GM21423 (cell line): ENCODE data around the gene LRRFIP1.
"Not testable (repeated sequence)": the region's sequence is repeated elsewhere in the genome, so short reads cannot be mapped to it uniquely, and the experiment has no call there.

Source experiments
- ATAC-seq: cut with Tn5 transposase; IDR thresholded peaks from one replicate; pipeline ENCODE4 v1.9.1; 2021; ENCODE audit warnings: mild to moderate bottlenecking, moderate library complexity; ENCODE audit not compliant: unreplicated experiment

Gene LRRFIP1

DNA sequence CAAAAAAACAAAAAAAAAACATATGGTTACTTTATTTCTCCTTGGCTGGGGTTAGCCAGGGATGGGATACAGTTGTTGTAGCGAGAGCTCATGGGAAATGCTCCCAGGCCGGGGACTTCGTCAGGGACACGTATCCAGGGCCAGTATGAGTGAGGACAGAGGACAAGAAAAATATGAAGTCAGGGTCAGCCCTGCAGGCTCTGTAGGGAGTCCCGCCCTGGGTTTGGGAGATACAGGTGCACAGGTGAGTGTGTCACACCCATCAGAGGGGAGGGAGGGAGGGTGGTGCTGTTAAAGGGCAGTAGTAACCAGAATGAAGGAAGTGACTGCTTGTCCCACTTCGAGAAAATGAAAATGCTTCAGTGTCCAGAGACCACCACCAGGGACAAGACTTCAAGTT lies 115.6 kb downstream of the LRRFIP1 start:
- no peak for ATAC-seq

DNA sequence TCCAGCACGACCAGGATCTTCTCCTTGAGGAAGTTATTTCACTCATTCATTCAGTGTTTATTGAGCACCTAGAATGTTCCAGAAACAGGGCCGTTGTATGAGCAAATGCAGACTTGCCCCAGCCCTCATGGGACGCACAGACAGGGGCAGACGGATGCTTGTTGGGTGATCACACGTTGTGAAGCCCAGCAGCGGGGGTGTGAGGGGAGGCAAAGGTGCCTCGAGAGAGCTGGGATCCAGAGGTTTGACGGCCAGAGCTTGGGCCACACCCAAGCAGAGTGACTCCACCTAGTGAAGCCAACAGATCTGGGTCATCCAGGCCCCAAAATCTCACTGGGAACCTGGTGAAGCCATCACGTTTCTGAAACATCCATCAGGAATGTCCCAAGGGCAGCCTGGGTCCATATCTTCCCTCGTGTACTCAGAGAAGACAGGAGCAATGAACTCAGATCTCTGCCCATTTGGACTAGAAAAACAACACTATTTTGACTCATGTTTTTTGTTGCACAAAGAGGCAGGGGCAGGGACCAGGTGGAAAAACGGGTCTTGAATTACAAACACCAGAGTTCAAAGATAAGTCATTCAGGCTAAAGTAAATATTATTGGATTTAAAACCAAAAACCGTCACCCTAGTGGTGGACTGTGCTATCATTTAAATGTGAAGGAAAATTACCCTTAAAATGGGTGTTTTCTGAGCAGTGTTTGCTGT lies 116.3 kb downstream of the LRRFIP1 start:
- no peak for ATAC-seq

DNA sequence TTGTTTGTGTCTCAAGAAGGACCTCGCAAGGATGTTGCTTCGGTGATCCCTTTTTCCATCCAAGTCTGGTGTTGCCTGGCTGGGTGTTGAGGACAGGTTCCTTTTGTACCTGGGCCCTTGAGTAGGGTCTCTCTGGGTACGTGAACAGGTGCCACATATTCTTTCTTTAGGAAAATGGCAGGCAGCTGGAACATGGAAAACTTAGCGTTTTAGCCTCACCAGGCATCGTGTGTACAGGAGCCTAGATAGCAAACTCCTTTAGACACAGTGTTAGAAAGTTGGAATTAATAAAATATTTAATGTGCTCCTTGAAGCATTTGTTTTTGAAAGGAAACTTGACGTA lies 116.9 kb downstream of the LRRFIP1 start:
- ATAC-seq: no peak

DNA sequence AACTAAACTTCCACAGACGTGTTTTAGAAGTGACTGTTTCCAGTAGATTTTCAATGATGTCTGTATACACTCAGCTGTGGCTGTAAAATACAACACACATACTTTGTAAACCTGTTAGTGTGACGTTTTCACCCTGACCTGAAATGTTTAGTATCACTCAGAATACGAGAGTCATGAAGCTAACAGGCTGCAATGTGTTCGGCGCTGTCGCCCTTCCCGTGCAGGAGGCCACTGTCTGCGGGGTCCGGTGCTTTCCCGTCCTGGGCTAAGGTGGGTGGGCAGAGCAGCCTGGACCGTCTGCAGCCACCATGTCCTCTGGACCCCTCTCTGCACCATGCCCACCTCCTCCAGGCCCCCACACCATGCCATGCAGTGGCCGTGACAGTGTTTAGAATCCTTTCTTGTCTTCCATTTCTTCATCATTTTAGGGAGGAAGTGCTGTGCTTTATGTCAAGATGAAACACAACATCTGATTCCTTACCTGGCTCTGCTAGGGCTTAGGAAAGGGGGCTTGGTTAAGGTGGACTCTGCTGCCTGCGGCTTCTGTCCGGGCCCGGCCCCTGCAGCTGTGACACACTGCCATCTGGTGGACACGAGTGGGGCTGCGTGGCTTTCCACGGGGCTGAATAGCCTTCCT lies 117.3 kb downstream of the LRRFIP1 start:
- ATAC-seq: peak; percentile 53

DNA sequence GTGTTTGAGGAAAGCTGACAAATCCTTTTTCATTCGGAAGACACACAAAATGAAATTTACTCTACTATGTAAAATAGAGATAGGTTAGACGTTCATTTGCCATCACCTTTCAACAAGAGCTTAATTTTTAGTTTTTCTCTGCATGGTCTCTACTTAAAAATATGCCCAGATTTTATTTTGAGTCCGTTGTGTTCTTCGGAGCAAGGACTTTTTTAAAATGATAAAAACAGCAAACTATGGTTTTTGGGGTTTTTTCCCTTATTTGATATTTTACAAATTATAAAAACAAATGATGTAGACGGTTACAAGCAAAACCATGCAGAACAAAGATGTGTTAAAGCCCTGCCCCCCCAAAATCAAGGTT lies 117.8 kb downstream of the LRRFIP1 start:
- ATAC-seq: no peak

DNA sequence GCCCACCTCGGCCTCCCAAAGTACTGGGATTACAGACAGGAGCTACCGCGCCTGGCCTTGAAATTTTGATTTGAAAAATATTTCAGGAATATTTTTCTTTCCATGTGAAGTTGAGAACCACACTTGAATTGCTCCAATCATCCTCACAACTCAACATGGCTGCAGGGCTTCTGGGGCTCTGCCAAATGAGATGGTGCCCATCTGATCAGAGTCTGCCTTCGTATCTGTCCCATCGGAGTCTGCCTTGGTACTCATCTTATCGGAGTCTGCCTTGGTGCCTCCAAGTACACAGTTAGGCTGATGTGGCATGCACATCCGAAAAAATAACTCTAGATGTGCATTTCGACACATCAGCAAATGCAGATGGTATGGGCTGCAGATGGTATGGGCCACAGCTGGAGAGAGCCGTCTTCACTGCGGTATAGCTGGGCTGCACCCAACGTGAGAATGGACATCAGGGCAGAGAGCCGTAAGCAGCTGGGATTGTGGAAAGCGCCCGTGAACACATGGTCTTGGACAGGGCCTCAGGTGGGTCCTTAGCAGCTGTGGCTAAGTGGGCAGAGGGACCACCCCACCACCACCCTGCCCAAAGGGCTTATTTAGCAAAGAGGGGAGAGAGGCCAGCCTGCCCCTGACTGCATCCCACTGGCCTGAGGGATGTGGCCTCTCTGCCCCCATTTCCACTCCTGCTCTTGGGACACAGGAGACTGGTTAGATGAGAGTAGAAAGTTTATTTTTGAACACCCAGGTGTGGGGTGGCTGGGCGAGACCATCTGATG lies 119.1 kb downstream of the LRRFIP1 start:
- no peak for ATAC-seq

DNA sequence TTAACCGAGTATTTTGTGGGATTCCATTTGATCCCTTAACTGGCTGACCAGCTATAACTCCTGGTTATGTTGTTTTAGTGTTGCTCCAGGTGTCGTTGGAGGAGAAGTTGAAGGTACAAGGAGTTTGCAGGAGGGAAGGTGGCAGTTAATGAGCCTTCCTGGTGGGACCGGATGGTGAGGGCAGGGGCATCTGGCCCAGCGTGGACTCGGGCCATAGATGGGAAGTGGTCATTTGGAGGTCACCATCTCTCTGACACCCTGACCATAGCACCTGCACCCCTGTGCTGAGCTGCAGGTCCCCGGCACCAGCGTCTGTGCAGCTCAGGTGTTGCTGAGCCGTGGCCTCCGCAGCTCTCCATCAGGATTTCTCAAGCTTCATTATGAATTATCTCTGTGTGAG lies 119.8 kb downstream of the LRRFIP1 start:
- no peak for ATAC-seq

DNA sequence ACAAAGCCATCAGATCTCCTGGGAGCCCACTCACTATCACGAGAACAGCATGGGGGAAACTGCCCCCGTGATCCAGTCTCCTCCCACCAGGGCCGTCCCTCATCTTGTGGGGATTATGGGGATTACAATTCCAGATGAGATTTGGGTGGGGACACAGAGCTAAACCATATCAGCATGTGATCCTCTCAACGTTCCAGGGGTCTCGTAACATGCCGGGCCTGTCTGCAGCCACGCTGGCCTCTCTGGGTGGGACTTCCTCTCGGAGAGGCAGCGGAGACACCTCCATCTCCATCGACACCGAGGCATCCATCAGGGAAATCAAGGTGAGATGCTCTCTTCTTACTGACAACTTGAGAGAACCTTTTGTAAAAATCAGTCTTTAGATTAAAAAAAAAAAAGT lies 121.6 kb downstream of the LRRFIP1 start:
- no peak for ATAC-seq

DNA sequence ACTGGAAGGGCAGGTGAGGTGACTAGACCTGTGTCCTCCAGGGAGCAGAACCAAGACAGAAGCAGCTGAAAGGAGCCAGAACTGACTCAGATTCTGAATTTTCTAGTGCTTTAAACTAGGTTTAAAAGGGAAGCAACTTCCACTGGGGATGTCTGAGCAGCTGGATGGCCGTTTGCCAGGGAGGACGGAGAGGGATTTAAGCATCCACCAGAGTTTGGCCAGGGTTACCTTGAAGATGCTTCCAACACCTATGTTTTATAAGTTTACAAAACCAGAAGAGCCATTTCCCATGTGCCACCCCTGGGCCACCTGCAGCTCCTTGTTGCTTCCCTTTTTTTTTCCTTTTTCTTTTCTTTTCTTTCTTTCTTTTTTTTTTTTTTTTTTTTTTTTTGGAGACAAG lies 122.6 kb downstream of the LRRFIP1 start:
- no peak for ATAC-seq

DNA sequence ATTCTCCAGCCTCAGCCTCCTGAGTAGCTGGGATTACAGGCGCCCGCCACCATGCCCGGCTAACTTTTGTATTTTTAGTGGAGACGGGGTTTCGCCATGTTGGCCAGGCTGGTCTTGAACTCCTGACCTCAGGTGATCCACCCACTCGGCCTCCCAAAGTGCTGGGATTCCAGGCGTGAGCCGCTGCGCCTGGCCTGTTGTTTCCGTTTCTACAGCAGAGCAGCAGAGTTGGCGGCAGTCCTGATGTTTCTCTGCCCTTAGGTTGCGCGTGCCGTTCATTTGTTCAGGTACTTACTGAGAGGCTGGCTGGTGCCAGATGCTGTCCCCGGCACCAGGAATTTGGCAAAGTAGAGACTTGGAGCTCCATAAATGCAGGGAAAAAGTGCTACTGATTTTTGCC lies 123.1 kb downstream of the LRRFIP1 start:
- not testable (repeated sequence) for ATAC-seq

DNA sequence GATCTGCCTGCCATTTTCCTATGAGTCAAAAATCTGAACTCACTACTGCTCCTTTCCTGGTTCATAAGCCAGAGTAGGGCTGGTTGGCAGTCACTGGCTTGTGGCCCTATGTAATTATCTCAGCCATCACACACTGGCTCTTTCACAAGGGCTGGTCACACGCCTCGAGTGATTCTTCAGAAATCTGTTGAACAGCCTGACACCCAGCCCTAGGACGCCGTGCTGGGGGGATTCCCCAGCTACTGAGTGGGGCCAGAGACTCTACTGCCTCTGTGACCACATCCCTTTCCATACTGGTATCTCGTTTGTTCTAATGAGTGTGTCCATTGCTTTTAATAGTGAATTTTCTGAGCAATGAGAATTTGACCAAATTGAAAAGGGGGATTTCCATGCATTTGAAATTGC lies 125.4 kb downstream of the LRRFIP1 start:
- ATAC-seq: peak; percentile 97

DNA sequence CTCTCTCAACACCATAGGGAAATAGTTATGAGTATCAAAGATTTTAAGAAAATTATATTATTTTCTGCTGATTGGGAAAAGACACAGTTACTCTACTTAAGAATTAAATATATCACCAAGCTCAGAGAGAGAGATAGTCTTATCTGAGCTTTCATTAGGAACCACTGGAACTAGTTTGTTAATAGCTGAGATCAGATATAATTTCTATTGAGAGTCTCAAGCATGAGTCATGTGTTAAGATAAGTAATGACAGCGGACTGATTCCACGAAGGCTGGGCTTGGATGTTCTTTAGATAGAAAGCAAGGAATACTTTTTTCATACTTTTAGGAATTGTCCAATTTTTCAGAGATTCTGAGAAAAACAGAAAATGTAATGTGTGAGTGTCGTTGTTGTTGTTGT lies 126.8 kb downstream of the LRRFIP1 start:
- ATAC-seq: no peak

DNA sequence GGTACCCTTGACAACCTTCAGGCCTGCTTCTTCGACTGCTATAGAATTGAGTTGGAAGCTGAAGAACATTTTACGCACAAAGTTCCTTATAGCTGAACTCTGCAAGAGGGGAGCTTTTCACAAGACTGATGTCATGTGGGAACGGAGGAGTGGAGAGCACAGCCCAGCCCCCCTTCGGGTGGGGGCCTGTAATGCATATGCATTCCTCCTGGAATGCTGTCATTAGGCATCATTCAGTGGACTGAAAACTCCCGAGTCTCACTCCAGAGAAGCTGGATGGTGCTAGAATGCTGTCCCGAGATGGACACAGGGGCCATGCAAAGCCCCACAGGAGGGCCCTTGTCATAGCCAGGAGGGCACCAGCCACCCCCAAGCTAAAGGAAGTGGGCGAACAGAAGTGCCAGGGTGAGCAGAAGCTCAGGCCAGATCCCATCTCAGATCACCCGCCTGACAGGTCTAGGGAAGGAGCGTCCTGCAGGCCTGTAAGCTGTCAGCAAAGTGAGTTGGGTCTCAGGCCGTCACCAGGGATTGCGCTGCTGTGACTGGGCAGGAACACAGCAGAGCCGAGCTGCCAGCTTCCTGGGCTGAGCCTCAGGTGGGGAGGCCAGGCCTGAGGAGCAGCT lies 127.3 kb downstream of the LRRFIP1 start:
- ATAC-seq: no peak

DNA sequence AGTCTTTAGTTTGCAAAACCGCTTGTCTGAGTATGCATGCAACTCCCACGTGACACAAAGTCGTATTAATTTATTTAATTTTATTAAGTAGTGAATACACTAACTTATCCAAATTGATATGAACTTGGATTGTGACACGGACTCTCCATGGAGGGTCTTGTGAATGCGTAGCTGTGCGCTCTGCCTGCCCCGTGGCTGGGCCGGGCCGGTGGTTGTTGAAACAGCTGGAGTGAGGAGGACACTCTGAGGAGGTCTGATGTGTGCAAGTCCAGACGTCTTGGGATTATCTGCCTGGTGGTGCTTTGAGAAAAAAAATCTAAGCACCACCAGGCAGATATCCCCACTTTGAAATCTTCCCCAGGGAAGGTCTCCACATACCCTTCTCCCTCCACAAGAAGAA lies 130.2 kb downstream of the LRRFIP1 start:
- no peak for ATAC-seq

DNA sequence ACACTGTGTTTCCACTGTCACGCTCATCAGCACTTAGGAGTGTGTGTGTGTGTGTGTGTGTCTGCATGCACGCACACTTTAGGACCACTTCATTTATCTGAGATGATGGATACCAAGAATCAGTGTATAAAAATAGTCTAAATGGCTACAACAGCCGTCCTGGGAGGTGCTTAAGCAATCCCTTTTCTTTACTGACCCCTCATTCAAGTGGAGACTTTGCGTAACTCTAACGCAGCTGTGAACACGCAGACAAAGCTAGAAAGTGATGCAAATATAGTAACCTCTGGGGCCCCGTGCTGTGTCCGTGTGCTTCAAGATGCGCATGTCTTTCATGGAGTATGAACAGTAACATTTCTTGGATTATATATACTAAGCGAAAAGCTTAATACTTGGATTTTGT lies 130.8 kb downstream of the LRRFIP1 start:
- no peak for ATAC-seq

DNA sequence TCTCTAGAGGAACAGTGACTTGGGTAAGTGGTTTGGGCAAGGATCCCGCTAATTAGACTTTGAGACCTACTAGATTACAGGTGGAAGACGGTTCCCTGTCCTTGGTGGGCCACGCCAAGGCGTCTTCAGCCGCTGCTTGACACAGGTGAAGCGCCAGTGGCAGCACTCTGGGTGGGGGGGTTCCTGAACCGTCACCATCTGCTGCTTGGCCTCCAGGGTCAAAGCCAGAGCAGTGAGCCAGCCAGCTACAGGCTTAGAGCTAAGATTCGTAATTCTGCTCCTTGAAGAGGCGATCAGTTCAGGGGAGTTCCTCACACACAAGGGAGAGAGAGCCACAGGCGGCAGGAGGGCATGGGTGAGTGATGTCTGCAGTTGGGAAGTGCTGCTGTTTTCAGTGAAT lies 131.8 kb downstream of the LRRFIP1 start:
- no peak for ATAC-seq

DNA sequence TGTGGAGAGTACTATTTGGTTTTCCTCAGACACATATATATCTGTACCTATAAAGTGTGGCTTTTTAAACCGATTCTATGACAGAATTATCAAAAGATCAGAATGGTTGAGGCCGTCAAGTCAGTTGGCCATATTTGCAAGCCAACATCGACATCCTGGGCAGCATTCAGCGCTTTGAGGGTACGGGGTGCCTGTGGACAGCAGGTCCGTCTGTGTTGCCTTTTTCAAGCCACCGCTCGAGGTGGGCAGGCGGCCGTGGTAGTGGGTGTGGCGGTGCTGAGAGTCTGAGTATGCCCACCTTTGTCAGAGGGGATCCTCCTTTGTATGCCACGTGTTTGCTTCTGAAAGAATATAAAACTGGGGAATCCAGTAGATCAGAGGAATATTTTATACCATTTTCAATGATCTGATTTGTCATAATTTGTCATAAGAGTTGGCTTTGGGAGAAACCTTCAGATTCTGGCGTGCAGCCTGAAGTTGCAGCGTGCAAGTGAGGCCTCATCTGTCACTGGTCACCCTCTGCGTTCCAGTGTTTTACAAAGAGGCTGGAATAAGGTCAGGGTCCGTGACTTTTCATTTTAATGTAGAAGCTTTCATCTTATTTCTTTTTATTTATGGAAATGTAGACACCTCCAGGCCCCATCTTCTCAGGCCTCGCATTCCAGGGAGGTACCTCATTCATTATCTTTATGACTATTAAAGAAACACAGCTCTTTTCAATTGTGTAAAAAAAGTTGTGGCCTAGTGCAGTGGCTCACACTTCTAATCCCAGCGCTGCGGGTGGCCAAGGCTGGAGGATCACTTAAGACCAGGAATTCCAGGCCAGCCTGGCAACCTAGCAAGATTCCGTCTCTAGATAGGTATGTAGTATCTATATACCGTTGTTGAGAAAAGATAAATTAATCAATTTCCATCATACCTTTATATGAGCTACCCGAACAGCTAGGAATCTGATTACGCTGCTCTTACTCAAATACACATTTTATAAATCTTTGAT lies 133.4 kb downstream of the LRRFIP1 start:
- ATAC-seq: no peak

DNA sequence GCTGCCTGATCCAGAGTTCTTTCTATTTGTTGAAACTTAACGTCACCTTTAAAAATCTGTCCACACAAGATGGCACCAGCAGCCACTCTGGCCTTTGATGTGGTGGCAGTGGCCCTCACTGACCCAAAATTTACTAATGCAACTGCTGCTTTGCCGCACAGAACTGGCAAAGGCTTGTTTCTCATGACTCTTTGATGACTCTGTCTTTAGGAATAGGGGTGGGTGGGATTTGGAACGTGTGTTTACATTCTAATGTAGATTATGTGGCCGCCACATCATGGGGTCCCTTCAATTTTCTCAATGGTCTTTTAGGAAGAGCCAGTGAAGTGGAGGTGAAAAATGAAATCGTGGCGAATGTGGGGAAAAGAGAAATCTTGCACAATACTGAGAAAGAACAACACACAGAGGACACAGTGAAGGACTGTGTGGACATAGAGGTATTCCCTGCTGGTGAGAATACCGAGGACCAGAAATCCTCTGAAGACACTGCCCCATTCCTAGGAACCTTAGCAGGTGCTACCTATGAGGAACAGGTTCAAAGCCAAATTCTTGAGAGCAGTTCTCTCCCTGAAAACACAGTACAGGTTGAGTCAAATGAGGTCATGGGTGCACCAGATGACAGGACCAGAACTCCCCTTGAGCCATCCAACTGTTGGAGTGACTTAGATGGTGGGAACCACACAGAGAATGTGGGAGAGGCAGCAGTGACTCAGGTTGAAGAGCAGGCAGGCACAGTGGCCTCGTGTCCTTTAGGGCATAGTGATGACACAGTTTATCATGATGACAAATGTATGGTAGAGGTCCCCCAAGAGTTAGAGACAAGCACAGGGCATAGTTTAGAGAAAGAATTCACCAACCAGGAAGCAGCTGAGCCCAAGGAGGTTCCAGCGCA lies 135.2 kb downstream of the LRRFIP1 start:
- not testable (repeated sequence) for ATAC-seq

DNA sequence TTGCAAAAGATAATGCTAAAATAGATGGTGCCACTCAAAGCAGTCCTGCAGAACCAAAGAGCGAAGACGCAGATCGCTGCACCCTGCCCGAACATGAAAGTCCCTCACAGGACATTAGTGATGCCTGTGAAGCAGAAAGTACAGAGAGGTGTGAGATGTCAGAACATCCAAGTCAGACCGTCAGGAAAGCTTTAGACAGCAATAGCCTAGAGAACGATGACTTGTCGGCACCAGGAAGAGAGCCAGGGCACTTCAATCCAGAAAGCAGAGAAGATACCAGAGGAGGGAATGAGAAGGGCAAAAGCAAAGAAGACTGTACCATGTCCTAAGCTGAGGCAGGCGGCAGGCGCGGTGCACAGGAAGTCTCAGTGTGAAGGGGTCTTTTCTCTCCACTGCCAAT lies 136.4 kb downstream of the LRRFIP1 start:
- ATAC-seq: no peak

DNA sequence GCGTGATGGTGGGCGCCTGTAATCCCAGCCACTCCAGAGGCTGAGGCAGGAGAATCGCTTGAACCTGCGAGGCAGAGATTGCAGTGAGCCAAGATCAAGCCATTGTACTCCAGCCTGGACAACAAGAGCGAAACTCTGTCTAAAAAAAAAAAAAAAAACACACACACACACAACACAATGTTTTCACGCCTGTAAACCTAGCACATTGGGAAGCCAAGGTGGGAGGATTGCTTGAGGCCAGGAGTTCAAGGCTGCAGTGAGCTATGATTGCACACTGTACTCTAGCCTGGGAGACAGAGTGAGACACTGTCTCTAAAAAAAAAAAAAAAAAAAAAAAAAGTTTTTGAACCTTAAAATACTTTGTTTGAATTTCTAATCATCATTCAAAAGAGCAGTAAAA lies 137.7 kb downstream of the LRRFIP1 start:
- ATAC-seq: not testable (repeated sequence)
